Astrocyte (in vitro differentiated cells and primary cell): ENCODE data around the gene LGALS3BP. TPM values are rescaled to one million over a fixed set of nuclear protein-coding genes. Genes with fewer than 3 reads are reported as not detected.

Experiments
- DNase-seq: peaks from one replicate; pipeline ENCODE4 v3.0.0-alpha.2; 2010; ENCODE audit warnings: low read depth
- FAIRE-seq: peaks from 2 replicates; lab custom pipeline; 2011; peaks lifted over from hg19 to GRCh38; lab: Jason Lieb, UNC
- H2AFZ ChIP-seq: 2 replicates; pipeline ENCODE4 v1.6.0; 2012; ENCODE audit warnings: low read depth, low read length, inconsistent platforms
- H3K27ac ChIP-seq: 2 replicates; pipeline ENCODE4 v1.5.1; 2011; ENCODE audit warnings: low read depth, low read length, inconsistent platforms
- H3K27me3 ChIP-seq: 2 replicates; pipeline ENCODE4 v1.6.0; 2011; ENCODE audit warnings: low read length, inconsistent platforms; ENCODE audit not compliant: insufficient read depth
- H3K36me3 ChIP-seq: 2 replicates; pipeline ENCODE4 v1.5.1; 2011; ENCODE audit warnings: low read length, inconsistent platforms; ENCODE audit not compliant: insufficient read depth
- H3K4me1 ChIP-seq: 2 replicates; pipeline ENCODE4 v1.5.1; 2011; ENCODE audit warnings: low read length, inconsistent platforms; ENCODE audit not compliant: insufficient read depth
- H3K4me2 ChIP-seq: 2 replicates; pipeline ENCODE4 v1.6.0; 2012; ENCODE audit warnings: low read length, inconsistent platforms
- H3K4me3 ChIP-seq: 2 replicates; pipeline ENCODE4 v1.5.1; 2011; ENCODE audit warnings: low read depth, mild to moderate bottlenecking, low read length, inconsistent platforms; ENCODE audit not compliant: insufficient read depth
- H3K79me2 ChIP-seq: 2 replicates; pipeline ENCODE4 v1.6.0; 2012; ENCODE audit warnings: mild to moderate bottlenecking, low read length, inconsistent platforms; ENCODE audit not compliant: insufficient read depth
- H3K9ac ChIP-seq: 2 replicates; pipeline ENCODE4 v1.6.0; 2012; ENCODE audit warnings: mild to moderate bottlenecking, low read length, inconsistent platforms
- H3K9me3 ChIP-seq: 2 replicates; pipeline ENCODE4 v1.5.1; 2012; ENCODE audit warnings: low read depth, mild to moderate bottlenecking, low read length, inconsistent platforms; ENCODE audit not compliant: insufficient read depth
- H4K20me1 ChIP-seq: 2 replicates; pipeline ENCODE4 v1.6.0; 2012; ENCODE audit warnings: low read length, inconsistent platforms; ENCODE audit not compliant: insufficient read depth
- H3K27ac Mint-ChIP-seq: one replicate; pipeline ENCODE4 v1.8.0; 2021; ENCODE audit warnings: mild to moderate bottlenecking, mixed read lengths; ENCODE audit not compliant: unreplicated experiment
- H3K27me3 Mint-ChIP-seq: one replicate; pipeline ENCODE4 v1.8.0; 2021; ENCODE audit warnings: low read depth, mixed read lengths; ENCODE audit not compliant: unreplicated experiment
- H3K36me3 Mint-ChIP-seq: one replicate; pipeline ENCODE4 v1.8.0; 2021; ENCODE audit warnings: low read depth, mixed read lengths; ENCODE audit not compliant: unreplicated experiment
- H3K4me1 Mint-ChIP-seq: one replicate; pipeline ENCODE4 v1.8.0; 2021; ENCODE audit warnings: low read depth, mixed read lengths; ENCODE audit not compliant: unreplicated experiment
- H3K4me3 Mint-ChIP-seq: one replicate; pipeline ENCODE4 v1.8.0; 2021; ENCODE audit warnings: mild to moderate bottlenecking, moderate library complexity, mixed read lengths; ENCODE audit not compliant: unreplicated experiment
- H3K9me3 Mint-ChIP-seq: one replicate; pipeline ENCODE4 v1.8.0; 2021; ENCODE audit warnings: mild to moderate bottlenecking, mixed read lengths; ENCODE audit not compliant: unreplicated experiment
- CTCF ChIP-seq: IDR thresholded peaks from 2 replicates; pipeline ENCODE4 v1.5.1; 2011; ENCODE audit warnings: low read depth, mild to moderate bottlenecking, inconsistent platforms, low read length, moderate library complexity; ENCODE audit not compliant: insufficient read depth
- EZH2 ChIP-seq: IDR thresholded peaks from 2 replicates; pipeline ENCODE4 v1.6.1; 2012; ENCODE audit warnings: mild to moderate bottlenecking, low read length, inconsistent platforms; ENCODE audit not compliant: insufficient read depth
- total RNA-seq: library from RNA; stranded (reverse); gene quantifications from 2 replicates; pipeline ENCODE4 v1.2.1, GENCODE V29; 2021

The LGALS3BP gene
- total RNA-seq, 1 donor from 2014 or later, result 495 TPM

- Histone ChIP-seq H3K27ac (peak within 1 kb of the TSS; percentile 86), H2AFZ (peak within 1 kb of the TSS; percentile 80)
Observed at GRCh38 chr17:78925234-78925633, 54.5 kb downstream of the LGALS3BP start, which contains the start of gene TIMP2. Gene TIMP2 (minus strand): TSS chr17:78925387. CDS start chr17:78925088, 299 bp downstream.

GRCh38 chr17:78924481-78925151 is 55.1 kb downstream of the LGALS3BP start:
- DNase-seq, result no peak
- H3K27ac Mint-ChIP-seq, result no peak overlapping the region

More at GRCh38 chr17:78925234-78925633, 54.5 kb downstream of the LGALS3BP start, which contains the start of gene TIMP2:
- Histone ChIP-seq H3K4me2 (peak within 1 kb of the TSS; percentile 100), H3K79me2 (peaks cover 44% of the 10 kb centered on the region), H3K36me3 (no peaks in the 10 kb centered on the region), H3K9me3 (no peaks in the 10 kb centered on the region), H3K9ac (peak within 1 kb of the TSS; percentile 85), H3K4me1 (peaks cover 39% of the 10 kb centered on the region), H3K27me3 (no peaks in the 10 kb centered on the region), H4K20me1 (peaks cover 40% of the 10 kb centered on the region), H3K4me3 (peak within 1 kb of the TSS; percentile 85)
- Mint-ChIP-seq H3K27me3 (peaks cover 10% of the 10 kb centered on the region), H3K36me3 (peaks cover 4% of the 10 kb centered on the region), H3K4me1 (peaks cover 10% of the 10 kb centered on the region), H3K27ac (no peak within 1 kb of the TSS), H3K4me3 (peak within 1 kb of the TSS; percentile 83), H3K9me3 (no peaks in the 10 kb centered on the region)
- DNase-seq, result peak; percentile 63
- TF ChIP-seq EZH2 (no peak), CTCF (no peak)
- no peak for FAIRE-seq

More at GRCh38 chr17:78924481-78925151, 55.1 kb downstream of the LGALS3BP start:
- no peaks in the 10 kb centered on the region for H3K9me3 Mint-ChIP-seq
- Histone ChIP-seq H3K4me1 (peaks cover 41% of the 10 kb centered on the region), H3K4me2 (peak overlapping the region; percentile 100), H4K20me1 (peaks cover 46% of the 10 kb centered on the region), H3K27me3 (no peaks in the 10 kb centered on the region), H3K9ac (peak overlapping the region; percentile 83), H3K79me2 (peaks cover 50% of the 10 kb centered on the region), H3K4me3 (peak overlapping the region; percentile 85), H3K9me3 (no peaks in the 10 kb centered on the region), H2AFZ (no peak overlapping the region), H3K36me3 (no peaks in the 10 kb centered on the region), H3K27ac (peak overlapping the region; percentile 61)
- H3K27me3 Mint-ChIP-seq, result peaks cover 10% of the 10 kb centered on the region
- no peak for TF ChIP-seq CTCF
- no peak for TF ChIP-seq EZH2
- peak overlapping the region; percentile 83 for H3K4me3 Mint-ChIP-seq
- peaks cover 13% of the 10 kb centered on the region for H3K4me1 Mint-ChIP-seq
- FAIRE-seq, result no peak
- peaks cover 4% of the 10 kb centered on the region for H3K36me3 Mint-ChIP-seq
